Neural progenitor cell (in vitro differentiated cells): ENCODE data around the gene TRMT1L. TPM values are rescaled to one million over a fixed set of nuclear protein-coding genes. Genes with fewer than 3 reads are reported as not detected.

ENCODE experiments used
- DNase-seq: peaks from one replicate; pipeline ENCODE4 v3.0.0-alpha.2; 2016; ENCODE audit warnings: low spot score
- H2AFZ ChIP-seq: fragments of 200-600 bp; sonication (generic); replicated peaks from 2 replicates; pipeline ENCODE4 v1.6.1; 2016; ENCODE audit warnings: antibody characterized with exemption
- H3F3A ChIP-seq: fragments of 200-600 bp; sonication (generic); 2 replicates; pipeline ENCODE4 v1.6.1; 2016; ENCODE audit warnings: antibody characterized with exemption, low read depth
- H3K27ac ChIP-seq: fragments of 200-600 bp; sonication (generic); 2 replicates; pipeline ENCODE4 v1.5.1; 2016; ENCODE audit warnings: mild to moderate bottlenecking
- H3K27me3 ChIP-seq: fragments of 200-600 bp; sonication (generic); 2 replicates; pipeline ENCODE4 v1.6.1; 2016; ENCODE audit warnings: mild to moderate bottlenecking, moderate library complexity
- H3K36me3 ChIP-seq: fragments of 200-600 bp; sonication (generic); 2 replicates; pipeline ENCODE4 v1.5.1; 2016
- H3K4me1 ChIP-seq: fragments of 200-600 bp; sonication (generic); 2 replicates; pipeline ENCODE4 v1.6.1; 2016; ENCODE audit warnings: mixed run types
- H3K4me2 ChIP-seq: fragments of 200-600 bp; sonication (generic); 2 replicates; pipeline ENCODE4 v1.6.1; 2016
- H3K4me3 ChIP-seq: fragments of 200-600 bp; sonication (generic); 2 replicates; pipeline ENCODE4 v1.5.1; 2016
- H3K79me2 ChIP-seq: fragments of 200-600 bp; sonication (generic); 2 replicates; pipeline ENCODE4 v1.6.1; 2016; ENCODE audit warnings: low read depth
- H3K9ac ChIP-seq: fragments of 200-600 bp; sonication (generic); 2 replicates; pipeline ENCODE4 v1.6.1; 2016
- H3K9me3 ChIP-seq: fragments of 200-600 bp; sonication (generic); 2 replicates; pipeline ENCODE4 v1.5.1; 2016; ENCODE audit warnings: low read depth
- H4K20me1 ChIP-seq: fragments of 200-600 bp; sonication (generic); 2 replicates; pipeline ENCODE4 v1.6.1; 2016; ENCODE audit warnings: low read depth
- H3K27ac Mint-ChIP-seq: 3 replicates; pipeline ENCODE4 v1.8.0; 2021; ENCODE audit warnings: mixed read lengths
- H3K27me3 Mint-ChIP-seq: 2 replicates; pipeline ENCODE4 v1.8.0; 2022; ENCODE audit warnings: low read depth, mild to moderate bottlenecking, inconsistent platforms, moderate library complexity, mixed read lengths; ENCODE audit not compliant: insufficient read depth
- H3K36me3 Mint-ChIP-seq: 3 replicates; pipeline ENCODE4 v1.8.0; 2021; ENCODE audit warnings: mixed read lengths
- H3K4me1 Mint-ChIP-seq: 3 replicates; pipeline ENCODE4 v1.8.0; 2021; ENCODE audit warnings: mixed read lengths
- H3K4me3 Mint-ChIP-seq: 3 replicates; pipeline ENCODE4 v1.8.0; 2021; ENCODE audit warnings: mild to moderate bottlenecking, moderate library complexity, mixed read lengths
- H3K9me3 Mint-ChIP-seq: 3 replicates; pipeline ENCODE4 v1.8.0; 2020; ENCODE audit warnings: mixed read lengths
- EZH2 ChIP-seq: fragments of 200-600 bp; sonication (generic); IDR thresholded peaks from 2 replicates; pipeline ENCODE4 v1.6.1; 2017; ENCODE audit warnings: antibody characterized with exemption, mild to moderate bottlenecking, moderate library complexity
- EZH2phosphoT487 ChIP-seq: fragments of 200-600 bp; sonication (generic); IDR thresholded peaks from 2 replicates; pipeline ENCODE4 v1.6.1; 2017; ENCODE audit warnings: antibody characterized with exemption
- total RNA-seq: library from RNA; depleted of rRNA; stranded (reverse); fragments of >200 nt; gene quantifications from 2 replicates; pipeline ENCODE4 v1.2.3, GENCODE V29; 2015; ENCODE audit warnings: low replicate concordance
- TF ChIP-seq, protein P1 (sequence below): fragments of 200-600 bp; sonication (generic); IDR thresholded peaks from 2 replicates; pipeline ENCODE4 v1.5.1; 2017; ENCODE audit warnings: antibody characterized with exemption, mild to moderate bottlenecking

The TRMT1L gene
- total RNA-seq, 1 donor from 2014 or later = 58.9 TPM

DNA sequence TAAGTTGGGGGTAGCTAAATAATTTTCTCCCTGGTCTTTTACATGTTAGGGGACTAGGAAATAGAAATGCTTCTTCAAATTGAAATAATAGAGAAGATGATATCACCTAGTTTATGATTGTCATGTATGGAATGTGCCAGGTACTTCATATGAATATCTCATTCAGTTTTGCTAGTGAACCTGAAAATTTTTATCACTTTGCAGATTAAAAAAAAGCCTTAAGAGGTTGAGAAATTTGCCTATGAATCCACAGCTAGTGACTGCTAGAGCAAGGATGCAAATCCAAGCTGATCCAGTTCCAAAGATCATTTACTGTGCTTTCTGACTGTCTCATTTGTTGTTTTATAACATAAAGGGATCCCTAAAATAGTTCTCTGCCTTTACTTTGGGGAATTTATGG, 86.7 kb downstream of the TRMT1L start:
- peaks cover 24% of the 10 kb centered on the region for H4K20me1 ChIP-seq

DNA sequence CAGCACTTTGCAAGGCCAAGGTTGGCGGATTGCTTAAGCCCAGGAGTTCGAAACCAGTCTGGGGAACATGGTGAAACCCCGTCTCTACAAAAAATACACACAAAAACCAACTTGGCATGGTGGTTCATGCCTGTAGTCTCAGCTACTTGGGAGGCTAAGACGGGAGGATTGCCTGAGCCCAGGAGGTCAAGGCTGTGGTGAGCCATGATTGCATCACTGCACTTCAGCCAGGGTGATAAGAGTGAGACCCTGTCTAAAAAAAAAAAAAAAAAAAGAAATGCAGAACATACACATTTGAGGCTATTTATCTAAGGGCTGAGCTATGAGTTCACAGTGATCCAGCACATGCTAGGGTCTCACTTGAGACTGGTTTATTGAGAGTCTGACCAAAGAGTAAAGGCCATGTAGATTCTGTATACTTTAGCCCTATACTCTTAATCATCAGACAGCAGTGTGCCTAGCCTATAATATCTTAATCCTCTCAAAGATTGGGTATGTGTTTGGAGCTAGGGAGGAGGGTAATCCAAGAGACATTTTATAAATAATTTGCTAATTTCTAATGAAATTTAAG, 87.5 kb downstream of the TRMT1L start:
- H3K4me1 Mint-ChIP-seq = no peaks in the 10 kb centered on the region
- H3K79me2 ChIP-seq = peaks cover 100% of the 10 kb centered on the region
- H3K27ac Mint-ChIP-seq = no peak overlapping the region

More for the DNA sequence above, 86.7 kb downstream of the TRMT1L start:
- Histone ChIP-seq H2AFZ (no peak overlapping the region), H3K9me3 (no peaks in the 10 kb centered on the region), H3K79me2 (peaks cover 100% of the 10 kb centered on the region), H3K4me2 (no peak overlapping the region), H3K4me3 (no peak overlapping the region), H3K27ac (no peak overlapping the region), H3K36me3 (no peaks in the 10 kb centered on the region), H3F3A (no peaks in the 10 kb centered on the region), H3K27me3 (no peaks in the 10 kb centered on the region), H3K9ac (no peak overlapping the region), H3K4me1 (no peaks in the 10 kb centered on the region)
- H3K27ac Mint-ChIP-seq = no peak overlapping the region
- peaks cover 2% of the 10 kb centered on the region for H3K27me3 Mint-ChIP-seq
- peaks cover 65% of the 10 kb centered on the region for H3K9me3 Mint-ChIP-seq
- H3K36me3 Mint-ChIP-seq = peaks cover 66% of the 10 kb centered on the region
- no peak overlapping the region for H3K4me3 Mint-ChIP-seq
- H3K4me1 Mint-ChIP-seq = no peaks in the 10 kb centered on the region
- DNase-seq = no peak
- TF ChIP-seq, protein P1, sequence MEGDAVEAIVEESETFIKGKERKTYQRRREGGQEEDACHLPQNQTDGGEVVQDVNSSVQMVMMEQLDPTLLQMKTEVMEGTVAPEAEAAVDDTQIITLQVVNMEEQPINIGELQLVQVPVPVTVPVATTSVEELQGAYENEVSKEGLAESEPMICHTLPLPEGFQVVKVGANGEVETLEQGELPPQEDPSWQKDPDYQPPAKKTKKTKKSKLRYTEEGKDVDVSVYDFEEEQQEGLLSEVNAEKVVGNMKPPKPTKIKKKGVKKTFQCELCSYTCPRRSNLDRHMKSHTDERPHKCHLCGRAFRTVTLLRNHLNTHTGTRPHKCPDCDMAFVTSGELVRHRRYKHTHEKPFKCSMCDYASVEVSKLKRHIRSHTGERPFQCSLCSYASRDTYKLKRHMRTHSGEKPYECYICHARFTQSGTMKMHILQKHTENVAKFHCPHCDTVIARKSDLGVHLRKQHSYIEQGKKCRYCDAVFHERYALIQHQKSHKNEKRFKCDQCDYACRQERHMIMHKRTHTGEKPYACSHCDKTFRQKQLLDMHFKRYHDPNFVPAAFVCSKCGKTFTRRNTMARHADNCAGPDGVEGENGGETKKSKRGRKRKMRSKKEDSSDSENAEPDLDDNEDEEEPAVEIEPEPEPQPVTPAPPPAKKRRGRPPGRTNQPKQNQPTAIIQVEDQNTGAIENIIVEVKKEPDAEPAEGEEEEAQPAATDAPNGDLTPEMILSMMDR = no peak

DNA sequence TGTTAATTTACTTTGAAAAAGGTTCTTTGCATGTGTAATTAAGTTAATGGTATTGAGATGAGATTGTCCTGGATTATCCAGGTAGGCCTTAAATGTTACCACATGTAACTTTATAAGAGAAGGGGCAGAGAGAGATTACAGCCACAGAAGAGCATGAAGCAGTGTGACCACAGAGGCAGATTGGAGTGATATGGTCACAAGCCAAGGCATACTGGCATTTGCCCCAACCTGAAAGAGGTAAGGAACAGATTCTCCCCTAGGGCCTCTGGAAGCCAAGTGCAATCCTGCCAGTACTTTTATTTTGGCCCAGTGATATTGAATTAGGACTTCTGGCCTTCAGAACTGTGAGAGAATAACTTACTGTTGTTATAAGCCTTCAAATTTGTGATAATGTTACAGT, 88.4 kb downstream of the TRMT1L start:
- Histone ChIP-seq H3K27ac (no peak overlapping the region), H3K36me3 (no peaks in the 10 kb centered on the region), H3F3A (no peaks in the 10 kb centered on the region), H4K20me1 (peaks cover 38% of the 10 kb centered on the region), H3K27me3 (no peaks in the 10 kb centered on the region), H3K9ac (no peak overlapping the region), H3K79me2 (peaks cover 100% of the 10 kb centered on the region), H3K9me3 (no peaks in the 10 kb centered on the region), H3K4me2 (no peak overlapping the region), H3K4me3 (no peak overlapping the region), H3K4me1 (no peaks in the 10 kb centered on the region), H2AFZ (no peak overlapping the region)
- Mint-ChIP-seq H3K36me3 (peaks cover 71% of the 10 kb centered on the region), H3K27me3 (peaks cover 2% of the 10 kb centered on the region), H3K9me3 (peaks cover 73% of the 10 kb centered on the region), H3K27ac (no peak overlapping the region), H3K4me3 (no peak overlapping the region), H3K4me1 (no peaks in the 10 kb centered on the region)
- DNase-seq = no peak
- TF ChIP-seq EZH2 = no peak
- TF ChIP-seq, protein P1 = no peak

More for the DNA sequence above, 87.5 kb downstream of the TRMT1L start:
- Mint-ChIP-seq H3K9me3 (peaks cover 66% of the 10 kb centered on the region), H3K27me3 (peaks cover 2% of the 10 kb centered on the region), H3K36me3 (peaks cover 65% of the 10 kb centered on the region), H3K4me3 (no peak overlapping the region)
- Histone ChIP-seq H3K36me3 (no peaks in the 10 kb centered on the region), H3F3A (no peaks in the 10 kb centered on the region), H3K9ac (no peak overlapping the region), H3K4me2 (no peak overlapping the region), H3K27ac (no peak overlapping the region), H3K4me3 (no peak overlapping the region), H3K27me3 (no peaks in the 10 kb centered on the region), H4K20me1 (peaks cover 31% of the 10 kb centered on the region), H3K4me1 (no peaks in the 10 kb centered on the region), H3K9me3 (no peaks in the 10 kb centered on the region), H2AFZ (no peak overlapping the region)
- no peak for DNase-seq
- TF ChIP-seq, protein P1 = no peak
- TF ChIP-seq EZH2phosphoT487 (no peak), EZH2 (no peak)

Other genes with a start within 250 kb of the TRMT1L start
- 0.15 and 0.36 TPM in 2 replicates for gene NIBAN1, start 182.4 kb downstream of the TRMT1L start, total RNA-seq
- 54.5 and 81.2 TPM in 2 replicates for gene RNF2, start 111.4 kb downstream of the TRMT1L start, total RNA-seq
- gene SWT1, start 214 bp upstream of the TRMT1L start, total RNA-seq = 9.1 and 12.4 TPM in 2 replicates
- 136 and 193 TPM in 2 replicates for gene IVNS1ABP, start 160.3 kb upstream of the TRMT1L start, total RNA-seq